HepG2 (cell line): ENCODE measurements around the gene MEAK7. TPM values are rescaled to one million over a fixed set of nuclear protein-coding genes. Genes with fewer than 3 reads are reported as not detected.

Source experiments
- ARNT ChIP-seq: fragments of 450-650 bp; IDR thresholded peaks from 2 replicates; pipeline ENCODE4 v1.6.1; 2017
- KDM5B ChIP-seq: sonication (generic); formaldehyde crosslinking; IDR thresholded peaks from 2 replicates; pipeline ENCODE4 v1.4.0; 2020; ENCODE audit warnings: missing genetic modification reagents, mild to moderate bottlenecking, borderline replicate concordance
- MBD4 ChIP-seq: IDR thresholded peaks from 2 replicates; pipeline ENCODE4 v1.6.1; 2012; ENCODE audit warnings: low read length, inconsistent platforms, borderline replicate concordance
- MIER2 ChIP-seq: IDR thresholded peaks from 2 replicates; pipeline ENCODE4 v1.6.1; 2016; ENCODE audit warnings: missing biosample characterization, missing genetic modification reagents
- NFRKB ChIP-seq: fragments of 450-650 bp; IDR thresholded peaks from 2 replicates; pipeline ENCODE4 v1.6.1; 2017
- SP2 ChIP-seq: sonication (generic); formaldehyde crosslinking; IDR thresholded peaks from 2 replicates; pipeline ENCODE4 v1.5.1; 2020; ENCODE audit warnings: mild to moderate bottlenecking, missing genetic modification reagents
- TBX3 ChIP-seq: fragments of 450-650 bp; IDR thresholded peaks from 2 replicates; pipeline ENCODE4 v1.6.1; 2017; ENCODE audit warnings: antibody characterized with exemption, mild to moderate bottlenecking, inconsistent platforms, borderline replicate concordance
- WIZ ChIP-seq: sonication (generic); formaldehyde crosslinking; IDR thresholded peaks from 2 replicates; pipeline ENCODE4 v1.5.1; 2020; ENCODE audit warnings: mild to moderate bottlenecking, missing genetic modification reagents
- ZBTB42 ChIP-seq: sonication (generic); formaldehyde crosslinking; IDR thresholded peaks from 2 replicates; pipeline ENCODE4 v1.5.0; 2020; ENCODE audit warnings: mild to moderate bottlenecking, missing genetic modification reagents
- ZNF253 ChIP-seq: sonication (generic); formaldehyde crosslinking; IDR thresholded peaks from 2 replicates; pipeline ENCODE4 v1.8.0; 2022; ENCODE audit warnings: mild to moderate bottlenecking, missing genetic modification reagents, borderline replicate concordance
- ZNF367 ChIP-seq: sonication (generic); formaldehyde crosslinking; IDR thresholded peaks from 2 replicates; pipeline ENCODE4 v1.4.0; 2020; ENCODE audit warnings: missing genetic modification reagents, borderline replicate concordance
- ZNF660 ChIP-seq: sonication (generic); formaldehyde crosslinking; IDR thresholded peaks from 2 replicates; pipeline ENCODE4 v1.5.1; 2020; ENCODE audit warnings: mild to moderate bottlenecking, low read depth, missing genetic modification reagents, borderline replicate concordance
- ZNF83 ChIP-seq: sonication (generic); formaldehyde crosslinking; IDR thresholded peaks from 2 replicates; pipeline ENCODE4 v1.4.0; 2020; ENCODE audit warnings: missing genetic modification reagents, mild to moderate bottlenecking, borderline replicate concordance
- ZSCAN29 ChIP-seq: sonication (generic); formaldehyde crosslinking; conservative IDR thresholded peaks from 2 replicates; pipeline ENCODE4 v1.4.0; 2020; ENCODE audit warnings: mild to moderate bottlenecking, missing genetic modification reagents
- polyA plus RNA-seq, 8 experiments: library from polyadenylated mRNA; depleted of rRNA in 3 of 8; stranded (reverse) in 7 of 8; unstranded in 1 of 8; fragments of >200 nt; fragmentation: Illumina TruSeq in 4 of 8; extraction: Trizol in 4 of 8; gene quantifications; 2 replicates each; pipeline versions ENCODE4 v1.2.1 to v1.2.3, GENCODE V29; 2011 to 2016; ENCODE audit warnings: low read depth in 4 of 8, missing spikeins in 1 of 8, mixed read lengths in 1 of 8; ENCODE audit not compliant: insufficient read depth in 1 of 8
- total RNA-seq, 5 experiments: library from RNA; depleted of rRNA; stranded (reverse); fragments of >200 nt; fragmentation: Illumina TruSeq; extraction: Trizol; gene quantifications; 2 replicates each; pipeline ENCODE4 v1.2.3, GENCODE V29; 2016; ENCODE audit warnings: low read depth in 1 of 5
- TF ChIP-seq, protein P1 (sequence below): sonication (generic); formaldehyde crosslinking; IDR thresholded peaks from 2 replicates; pipeline ENCODE4 v1.4.0; 2020; ENCODE audit warnings: mild to moderate bottlenecking, missing genetic modification reagents, borderline replicate concordance
- TF ChIP-seq, protein P2 (sequence below): IDR thresholded peaks from 2 replicates; pipeline ENCODE4 v1.6.1; 2016; ENCODE audit warnings: low read depth, control low read depth
- TF ChIP-seq, protein P3 (sequence below): IDR thresholded peaks from 2 replicates; pipeline ENCODE4 v1.6.1; 2012; ENCODE audit warnings: inconsistent platforms
- TF ChIP-seq, protein P4 (sequence below): sonication (generic); formaldehyde crosslinking; IDR thresholded peaks from 2 replicates; pipeline ENCODE4 v1.5.0; 2020; ENCODE audit warnings: mild to moderate bottlenecking, missing genetic modification reagents, borderline replicate concordance
- TF ChIP-seq, protein P5 (sequence below): IDR thresholded peaks from 2 replicates; pipeline ENCODE4 v1.6.1; 2016; ENCODE audit warnings: missing genetic modification reagents, missing compliant biosample characterization
- TF ChIP-seq, protein P6 (sequence below): IDR thresholded peaks from 2 replicates; pipeline ENCODE4 v1.6.1; 2016; ENCODE audit warnings: missing compliant biosample characterization, missing genetic modification reagents, borderline replicate concordance
- TF ChIP-seq, protein P7 (sequence below): sonication (generic); formaldehyde crosslinking; IDR thresholded peaks from 2 replicates; pipeline ENCODE4 v1.4.0; 2020; ENCODE audit warnings: missing genetic modification reagents

Gene MEAK7
- total and polyA plus RNA-seq, 2 of the 13 experiments (the other 11 are each of a cell fraction or from before 2014, with no cell fraction given) = 11.8 to 14.7 TPM

DNA sequence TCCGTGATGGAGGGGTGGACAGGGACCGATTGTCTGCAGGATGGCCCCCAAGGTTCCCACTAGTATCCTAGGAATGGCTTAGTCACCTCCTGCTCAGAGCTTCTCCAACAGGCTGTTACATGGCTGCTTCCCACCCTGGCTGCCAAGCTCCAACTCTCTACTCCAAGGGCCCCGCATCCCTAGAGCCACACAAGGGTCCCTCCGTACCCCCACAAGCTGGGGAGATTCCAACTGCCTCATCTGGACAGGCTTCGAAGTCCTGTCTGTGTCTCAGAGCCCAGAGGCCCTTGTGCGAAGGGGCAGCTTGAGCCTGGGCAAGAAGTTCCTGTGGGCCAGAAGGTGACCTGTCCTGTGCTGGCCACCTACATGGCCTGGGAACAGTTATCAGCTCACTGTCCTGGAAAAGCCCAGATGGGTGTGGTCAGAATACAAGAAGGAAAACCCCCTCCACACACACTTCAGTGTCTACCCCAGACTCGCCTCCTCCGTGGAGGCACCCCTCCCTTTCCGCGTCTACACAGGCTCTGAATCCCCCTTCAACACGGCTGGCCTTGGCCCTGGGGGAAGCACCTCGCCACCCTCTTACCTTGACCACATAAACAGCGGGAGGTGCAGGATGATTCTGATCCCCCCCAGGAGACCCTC, 586 bp downstream of the MEAK7 start (continued):
- TF ChIP-seq, protein P1, sequence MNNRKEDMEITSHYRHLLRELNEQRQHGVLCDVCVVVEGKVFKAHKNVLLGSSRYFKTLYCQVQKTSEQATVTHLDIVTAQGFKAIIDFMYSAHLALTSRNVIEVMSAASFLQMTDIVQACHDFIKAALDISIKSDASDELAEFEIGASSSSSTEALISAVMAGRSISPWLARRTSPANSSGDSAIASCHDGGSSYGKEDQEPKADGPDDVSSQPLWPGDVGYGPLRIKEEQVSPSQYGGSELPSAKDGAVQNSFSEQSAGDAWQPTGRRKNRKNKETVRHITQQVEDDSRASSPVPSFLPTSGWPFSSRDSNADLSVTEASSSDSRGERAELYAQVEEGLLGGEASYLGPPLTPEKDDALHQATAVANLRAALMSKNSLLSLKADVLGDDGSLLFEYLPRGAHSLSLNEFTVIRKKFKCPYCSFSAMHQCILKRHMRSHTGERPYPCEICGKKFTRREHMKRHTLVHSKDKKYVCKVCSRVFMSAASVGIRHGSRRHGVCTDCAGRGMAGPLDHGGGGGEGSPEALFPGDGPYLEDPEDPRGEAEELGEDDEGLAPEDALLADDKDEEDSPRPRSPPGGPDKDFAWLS (CRISPR knock-in tag) = no peak
- TF ChIP-seq, protein P2, sequence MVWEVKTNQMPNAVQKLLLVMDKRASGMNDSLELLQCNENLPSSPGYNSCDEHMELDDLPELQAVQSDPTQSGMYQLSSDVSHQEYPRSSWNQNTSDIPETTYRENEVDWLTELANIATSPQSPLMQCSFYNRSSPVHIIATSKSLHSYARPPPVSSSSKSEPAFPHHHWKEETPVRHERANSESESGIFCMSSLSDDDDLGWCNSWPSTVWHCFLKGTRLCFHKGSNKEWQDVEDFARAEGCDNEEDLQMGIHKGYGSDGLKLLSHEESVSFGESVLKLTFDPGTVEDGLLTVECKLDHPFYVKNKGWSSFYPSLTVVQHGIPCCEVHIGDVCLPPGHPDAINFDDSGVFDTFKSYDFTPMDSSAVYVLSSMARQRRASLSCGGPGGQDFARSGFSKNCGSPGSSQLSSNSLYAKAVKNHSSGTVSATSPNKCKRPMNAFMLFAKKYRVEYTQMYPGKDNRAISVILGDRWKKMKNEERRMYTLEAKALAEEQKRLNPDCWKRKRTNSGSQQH (CRISPR knock-in tag) = no peak
- no peak for TF ChIP-seq MBD4
- no peak for TF ChIP-seq ZNF660 (CRISPR knock-in tag)
- peak; percentile 43; the same call in 1 of the 2 replicates for TF ChIP-seq ZNF253 (CRISPR knock-in tag)
- 0 out of 2 replicates have a peak, but pooled peaks have one; percentile 26 for TF ChIP-seq WIZ (CRISPR knock-in tag)
- TF ChIP-seq, protein P3, sequence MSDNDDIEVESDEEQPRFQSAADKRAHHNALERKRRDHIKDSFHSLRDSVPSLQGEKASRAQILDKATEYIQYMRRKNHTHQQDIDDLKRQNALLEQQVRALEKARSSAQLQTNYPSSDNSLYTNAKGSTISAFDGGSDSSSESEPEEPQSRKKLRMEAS = no peak
- TF ChIP-seq, protein P4, sequence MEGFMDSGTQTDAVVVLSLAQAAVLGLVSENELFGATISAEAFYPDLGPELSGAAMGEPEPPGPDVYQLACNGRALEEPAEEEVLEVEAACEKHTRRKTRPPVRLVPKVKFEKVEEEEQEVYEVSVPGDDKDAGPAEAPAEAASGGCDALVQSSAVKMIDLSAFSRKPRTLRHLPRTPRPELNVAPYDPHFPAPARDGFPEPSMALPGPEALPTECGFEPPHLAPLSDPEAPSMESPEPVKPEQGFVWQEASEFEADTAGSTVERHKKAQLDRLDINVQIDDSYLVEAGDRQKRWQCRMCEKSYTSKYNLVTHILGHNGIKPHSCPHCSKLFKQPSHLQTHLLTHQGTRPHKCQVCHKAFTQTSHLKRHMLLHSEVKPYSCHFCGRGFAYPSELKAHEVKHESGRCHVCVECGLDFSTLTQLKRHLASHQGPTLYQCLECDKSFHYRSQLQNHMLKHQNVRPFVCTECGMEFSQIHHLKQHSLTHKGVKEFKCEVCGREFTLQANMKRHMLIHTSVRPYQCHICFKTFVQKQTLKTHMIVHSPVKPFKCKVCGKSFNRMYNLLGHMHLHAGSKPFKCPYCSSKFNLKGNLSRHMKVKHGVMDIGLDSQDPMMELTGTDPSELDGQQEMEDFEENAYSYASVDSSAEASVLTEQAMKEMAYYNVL (CRISPR knock-in tag) = 0 out of 2 replicates have a peak, but pooled peaks have one; percentile 14
- no peak for TF ChIP-seq NFRKB
- no peak for TF ChIP-seq ZNF367 (CRISPR knock-in tag)
- TF ChIP-seq, protein P5, sequence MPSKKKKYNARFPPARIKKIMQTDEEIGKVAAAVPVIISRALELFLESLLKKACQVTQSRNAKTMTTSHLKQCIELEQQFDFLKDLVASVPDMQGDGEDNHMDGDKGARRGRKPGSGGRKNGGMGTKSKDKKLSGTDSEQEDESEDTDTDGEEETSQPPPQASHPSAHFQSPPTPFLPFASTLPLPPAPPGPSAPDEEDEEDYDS (CRISPR knock-in tag) = no peak
- TF ChIP-seq, protein P6, sequence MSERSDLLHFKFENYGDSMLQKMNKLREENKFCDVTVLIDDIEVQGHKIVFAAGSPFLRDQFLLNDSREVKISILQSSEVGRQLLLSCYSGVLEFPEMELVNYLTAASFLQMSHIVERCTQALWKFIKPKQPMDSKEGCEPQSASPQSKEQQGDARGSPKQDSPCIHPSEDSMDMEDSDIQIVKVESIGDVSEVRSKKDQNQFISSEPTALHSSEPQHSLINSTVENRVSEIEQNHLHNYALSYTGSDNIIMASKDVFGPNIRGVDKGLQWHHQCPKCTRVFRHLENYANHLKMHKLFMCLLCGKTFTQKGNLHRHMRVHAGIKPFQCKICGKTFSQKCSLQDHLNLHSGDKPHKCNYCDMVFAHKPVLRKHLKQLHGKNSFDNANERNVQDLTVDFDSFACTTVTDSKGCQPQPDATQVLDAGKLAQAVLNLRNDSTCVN (CRISPR knock-in tag) = no peak
- no peak for TF ChIP-seq TBX3
- peak; percentile 61 for TF ChIP-seq KDM5B (CRISPR knock-in tag)
- TF ChIP-seq ZNF83 (CRISPR knock-in tag) = no peak
- TF ChIP-seq ZSCAN29 (CRISPR knock-in tag) = peak; percentile 100
- no peak for TF ChIP-seq MIER2 (CRISPR knock-in tag)
- TF ChIP-seq ARNT = no peak
- no peak for TF ChIP-seq SP2 (CRISPR knock-in tag)
- TF ChIP-seq ZBTB42 (CRISPR knock-in tag) = no peak
- TF ChIP-seq, protein P7, sequence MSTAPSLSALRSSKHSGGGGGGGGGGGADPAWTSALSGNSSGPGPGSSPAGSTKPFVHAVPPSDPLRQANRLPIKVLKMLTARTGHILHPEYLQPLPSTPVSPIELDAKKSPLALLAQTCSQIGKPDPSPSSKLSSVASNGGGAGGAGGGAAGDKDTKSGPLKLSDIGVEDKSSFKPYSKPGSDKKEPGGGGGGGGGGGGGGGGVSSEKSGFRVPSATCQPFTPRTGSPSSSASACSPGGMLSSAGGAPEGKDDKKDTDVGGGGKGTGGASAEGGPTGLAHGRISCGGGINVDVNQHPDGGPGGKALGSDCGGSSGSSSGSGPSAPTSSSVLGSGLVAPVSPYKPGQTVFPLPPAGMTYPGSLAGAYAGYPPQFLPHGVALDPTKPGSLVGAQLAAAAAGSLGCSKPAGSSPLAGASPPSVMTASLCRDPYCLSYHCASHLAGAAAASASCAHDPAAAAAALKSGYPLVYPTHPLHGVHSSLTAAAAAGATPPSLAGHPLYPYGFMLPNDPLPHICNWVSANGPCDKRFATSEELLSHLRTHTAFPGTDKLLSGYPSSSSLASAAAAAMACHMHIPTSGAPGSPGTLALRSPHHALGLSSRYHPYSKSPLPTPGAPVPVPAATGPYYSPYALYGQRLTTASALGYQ (CRISPR knock-in tag) = no peak
